Endothelial cell of umbilical vein (primary cell): ENCODE results near the gene WDR6. TPM values are rescaled to one million over a fixed set of nuclear protein-coding genes. Genes with fewer than 3 reads are reported as not detected.

Source experiments
- BruUV-seq: library from RNA; stranded (reverse); fragments of 400-500 nt; replicated peaks from 2 replicates; lab custom pipeline; 2021; lab: Mats Ljungman, UMichigan
- CTCF ChIA-PET: fragments of 300-600, 350-600 bp; sonication (Branson Sonifier 250); formaldehyde crosslinking; loops from one replicate; lab custom pipeline; 2021; ENCODE audit warnings: antibody characterized with exemption, inconsistent platforms; lab: Charles Lee
- POLR2A ChIA-PET: fragments of 300-600, 350-600 bp; sonication (Branson Sonifier 250); formaldehyde crosslinking; loops from one replicate; lab custom pipeline; 2021; ENCODE audit warnings: antibody characterized with exemption, inconsistent platforms; lab: Charles Lee
- DNase-seq: peaks from one replicate; pipeline ENCODE4 v3.0.0-alpha.2; 2011; ENCODE audit warnings: low read depth, low spot score
- FAIRE-seq: peaks from 2 replicates; lab custom pipeline; 2011; peaks lifted over from hg19 to GRCh38; lab: Jason Lieb, UNC
- H2AFZ ChIP-seq: 2 replicates; pipeline ENCODE4 v1.6.0; 2012; ENCODE audit warnings: low read depth, low read length, control low read depth, inconsistent platforms
- H3K27ac ChIP-seq: 2 replicates; pipeline ENCODE4 v1.5.1; 2011; ENCODE audit warnings: low read depth, mild to moderate bottlenecking, control low read depth, low read length, moderate library complexity; ENCODE audit not compliant: insufficient read depth
- H3K27me3 ChIP-seq, 2 experiments: 2 replicates each; pipeline versions ENCODE4 v1.6.0 to v1.6.1; 2011; ENCODE audit warnings: low read length in 2 of 2, mixed read lengths in 1 of 2; ENCODE audit not compliant: control insufficient read depth in 2 of 2, insufficient read depth in 2 of 2
- H3K36me3 ChIP-seq, 2 experiments: 2 replicates in 1 of 2; 3 replicates in 1 of 2; pipeline ENCODE4 v1.5.1; 2011; ENCODE audit warnings: low read length in 2 of 2, mild to moderate bottlenecking in 1 of 2, moderate library complexity in 1 of 2; ENCODE audit not compliant: control insufficient read depth in 2 of 2, insufficient read depth in 2 of 2; ENCODE audit errors: extremely low read depth in 1 of 2
- H3K4me1 ChIP-seq: 3 replicates; pipeline ENCODE4 v1.5.1; 2011; ENCODE audit warnings: mild to moderate bottlenecking, low read length; ENCODE audit not compliant: control insufficient read depth, insufficient read depth; ENCODE audit errors: extremely low read depth
- H3K4me2 ChIP-seq: 2 replicates; pipeline ENCODE4 v1.6.1; 2011; ENCODE audit warnings: low read length, control low read depth, mixed read lengths; ENCODE audit not compliant: insufficient read depth
- H3K4me3 ChIP-seq, 3 experiments: fragments of 200-600 bp in 1 of 3; sonication (generic), shearing (Covaris generic) in 1 of 3; replicated peaks in 1 of 3; 2 replicates each; pipeline ENCODE4 v1.5.1; 2011 to 2016; ENCODE audit warnings: control low read depth in 3 of 3, low read length in 3 of 3, mild to moderate bottlenecking in 2 of 3, inconsistent platforms in 1 of 3, low read depth in 1 of 3, moderate library complexity in 1 of 3; ENCODE audit not compliant: insufficient read depth in 1 of 3
- H3K79me2 ChIP-seq: 2 replicates; pipeline ENCODE4 v1.6.0; 2012; ENCODE audit warnings: low read length, inconsistent platforms; ENCODE audit not compliant: control insufficient read depth, insufficient read depth
- H3K9ac ChIP-seq: replicated peaks from 2 replicates; pipeline ENCODE3; 2011; ENCODE audit warnings: low read length, control low read depth; ENCODE audit not compliant: insufficient read depth; ENCODE audit errors: extremely low read depth
- H3K9me1 ChIP-seq: replicated peaks from 3 replicates; pipeline ENCODE4 v1.6.0; 2011; ENCODE audit warnings: mild to moderate bottlenecking, low read length; ENCODE audit not compliant: control insufficient read depth, insufficient read depth; ENCODE audit errors: extremely low read depth
- H3K9me3 ChIP-seq: replicated peaks from 2 replicates; pipeline ENCODE4 v1.5.1; 2012; ENCODE audit warnings: low read length, inconsistent platforms; ENCODE audit not compliant: control insufficient read depth, insufficient read depth
- H4K20me1 ChIP-seq: replicated peaks from 2 replicates; pipeline ENCODE3; 2011; ENCODE audit warnings: mild to moderate bottlenecking, low read length; ENCODE audit not compliant: control insufficient read depth, insufficient read depth; ENCODE audit errors: extremely low read depth
- CTCF ChIP-seq, 2 donors: IDR thresholded peaks; 1 replicate in 1 of 2; 2 replicates in 1 of 2; pipeline ENCODE4 v1.5.1; 2011; ENCODE audit warnings: low read length in 2 of 2, mild to moderate bottlenecking in 2 of 2, moderate library complexity in 2 of 2, control low read depth in 1 of 2, inconsistent platforms in 1 of 2, low read depth in 1 of 2; ENCODE audit not compliant: insufficient read depth in 1 of 2; ENCODE audit errors: extremely low read depth in 1 of 2
- EZH2 ChIP-seq: IDR thresholded peaks from 2 replicates; pipeline ENCODE4 v1.6.1; 2012; ENCODE audit warnings: borderline replicate concordance, low read depth, mild to moderate bottlenecking, moderate library complexity, low read length, inconsistent platforms; ENCODE audit not compliant: severe bottlenecking
- FOS ChIP-seq: IDR thresholded peaks from 2 replicates; pipeline ENCODE4 v1.6.1; 2011; ENCODE audit warnings: mild to moderate bottlenecking, low read length, moderate library complexity, borderline replicate concordance; ENCODE audit not compliant: insufficient read depth
- GATA2 ChIP-seq: IDR thresholded peaks from 2 replicates; pipeline ENCODE4 v1.7.0; 2011; ENCODE audit warnings: low read depth, mild to moderate bottlenecking, moderate library complexity, mixed read lengths, low read length; ENCODE audit not compliant: insufficient read length, insufficient read depth
- JUN ChIP-seq: IDR thresholded peaks from 2 replicates; pipeline ENCODE4 v1.6.1; 2011; ENCODE audit warnings: borderline replicate concordance, low read depth; ENCODE audit not compliant: insufficient read length, insufficient read depth
- MAX ChIP-seq: IDR thresholded peaks from 2 replicates; pipeline ENCODE4 v1.6.1; 2011; ENCODE audit not compliant: insufficient read depth, insufficient read length
- MYC ChIP-seq: IDR thresholded peaks from one replicate; pipeline ENCODE4 v1.6.1; 2011; ENCODE audit warnings: mild to moderate bottlenecking, low read depth, low read length
- POLR2A ChIP-seq: IDR thresholded peaks from 2 replicates; pipeline ENCODE4 v1.6.1; 2012; ENCODE audit warnings: low read depth, mild to moderate bottlenecking, control low read depth, low read length
- POLR2AphosphoS5 ChIP-seq: IDR thresholded peaks from 2 replicates; pipeline ENCODE4 v1.6.1; 2012; ENCODE audit warnings: low read depth, mild to moderate bottlenecking, control low read depth, low read length, moderate library complexity; ENCODE audit not compliant: insufficient read depth
- dilution Hi-C: fragments of 300-500 bp; cut with MboI; formaldehyde crosslinking; loops from one replicate; pipeline ENCODE4 v1.15.0; 2019; ENCODE audit warnings: low sequenced_read_pairs; ENCODE audit not compliant: extremely low pct_ligation_motif_present
- intact Hi-C: fragments of 100-400 bp; cut with micrococcal nuclease; formaldehyde crosslinking; loops from one replicate; pipeline ENCODE4 v1.10.0; 2022
- polyA plus RNA-seq, 4 experiments: library from polyadenylated mRNA; depleted of rRNA in 3 of 4; stranded (reverse) in 3 of 4; unstranded in 1 of 4; fragments of >200 nt; gene quantifications; 2 replicates each; pipeline versions ENCODE4 v1.2.1 to v1.2.3, GENCODE V29; 2011 to 2012; ENCODE audit warnings: missing spikeins in 1 of 4
- total RNA-seq: library from RNA; stranded (reverse); gene quantifications from 2 replicates; pipeline ENCODE4 v1.2.3, GENCODE V29; 2021

The WDR6 gene
- total and polyA plus RNA-seq, 2 donors (not counting 3 experiments of a cell fraction or from before 2014, with no cell fraction given) = 192 to 319 TPM

- Histone ChIP-seq H3K9me1 (no peaks in the 10 kb centered on the region), H3K79me2 (peaks cover 5% of the 10 kb centered on the region), H4K20me1 (no peaks in the 10 kb centered on the region), H3K36me3 (peaks cover 0 to 3% of the 10 kb centered on the region in 2 experiments), H2AFZ (no peak overlapping the region), H3K4me1 (peaks cover 3% of the 10 kb centered on the region), H3K27ac (no peak overlapping the region), H3K4me2 (no peak overlapping the region), H3K9ac (no peak overlapping the region), H3K4me3 (no peak overlapping the region), H3K27me3 (no peaks in the 10 kb centered on the region), H3K9me3 (no peaks in the 10 kb centered on the region)
- FAIRE-seq = no peak
- intact Hi-C loops (no loop called here), dilution Hi-C loops (no loop called here)
- ChIA-PET CTCF (interaction anchor here (1.3 to 4.8 kb wide), 3 partner anchors 9 to 12 kb away, joined by 3 to 25 read pairs (median 8); partner anchors contain the start of gene WDR6), POLR2A (interaction anchor here (0.5 kb wide), 1 partner anchor 205 kb away, joined by 8 read pairs; no protein-coding TSS in a partner anchor)
- TF ChIP-seq MAX = no peak
- no peak for TF ChIP-seq JUN
- TF ChIP-seq FOS = no peak
- TF ChIP-seq POLR2A = no peak
- no peak for TF ChIP-seq GATA2
- no peak for TF ChIP-seq CTCF (IDR thresholded peaks at IDR 0.05; ENCODE audit: extremely low read depth in 1 of 2, insufficient read depth in 1 of 2, low read depth in 1 of 2, low read length in 2 of 2)
- no peak for TF ChIP-seq MYC
- no peak for TF ChIP-seq EZH2
- TF ChIP-seq POLR2AphosphoS5 = no peak
- DNase-seq = no peak
- no TSS peak for BruUV-seq
Measured at GRCh38 chr3:48996640-48997039, 10.6 kb upstream of the WDR6 start.
